RPMI7951 (cell line): ENCODE results near the gene CDK8. TPM values are rescaled to one million over a fixed set of nuclear protein-coding genes. Genes with fewer than 3 reads are reported as not detected.
A peak's percentile ranks its signal among the peaks of the same experiment; 100 is the strongest.
"Not testable (repeated sequence)": the region's sequence is repeated elsewhere in the genome, so short reads cannot be mapped to it uniquely, and the experiment has no call there.

Experiments used
- DNase-seq: peaks from one replicate; pipeline ENCODE4 v3.0.0-alpha.2; 2012; ENCODE audit warnings: low read depth
- total RNA-seq: library from RNA; depleted of rRNA; stranded (reverse); fragments of >200 nt; shearing (Covaris generic); gene quantifications from 2 replicates; pipeline ENCODE4 v1.2.3, GENCODE V29; 2014

The CDK8 gene
- total RNA-seq, 1 experiment from 2014 or later, result 18.9 TPM

GRCh38 chr13:26253262-26253786 is 605 bp upstream of the CDK8 start:
- peak; percentile 1 for DNase-seq

GRCh38 chr13:26254583-26255111 is 718 bp downstream of the CDK8 start:
- DNase-seq, result peak; percentile 33

GRCh38 chr13:26255115-26255514 is 1.2 kb downstream of the CDK8 start:
- no peak for DNase-seq

- DNase-seq, result peak; percentile 3
These were observed 1.9 kb downstream of the CDK8 start for GRCh38 chr13:26255691-26256277.

- DNase-seq, result no peak
These were observed 3.1 kb downstream of the CDK8 start for GRCh38 chr13:26257049-26257448.

- DNase-seq, result no peak
These were observed 5.7 kb downstream of the CDK8 start for GRCh38 chr13:26259634-26260033.

- DNase-seq, result no peak
These were observed 8.2 kb downstream of the CDK8 start for GRCh38 chr13:26262156-26262555.

GRCh38 chr13:26266311-26266710 is 12.4 kb downstream of the CDK8 start:
- DNase-seq, result no peak

GRCh38 chr13:26270707-26271106 is 16.8 kb downstream of the CDK8 start:
- no peak for DNase-seq

GRCh38 chr13:26272621-26273020 is 18.7 kb downstream of the CDK8 start:
- DNase-seq, result no peak

GRCh38 chr13:26280295-26280694 is 26.4 kb downstream of the CDK8 start:
- peak; percentile 46 for DNase-seq

GRCh38 chr13:26280822-26281221 is 26.9 kb downstream of the CDK8 start:
- no peak for DNase-seq

GRCh38 chr13:26285911-26286310 is 32.0 kb downstream of the CDK8 start:
- not testable (repeated sequence) for DNase-seq

GRCh38 chr13:26288838-26289237 is 34.9 kb downstream of the CDK8 start:
- DNase-seq, result not testable (repeated sequence)

GRCh38 chr13:26295812-26296211 is 41.9 kb downstream of the CDK8 start:
- DNase-seq, result no peak

- no peak for DNase-seq
These were observed 45.3 kb downstream of the CDK8 start for GRCh38 chr13:26299168-26299750.

GRCh38 chr13:26300140-26300539 is 46.2 kb downstream of the CDK8 start:
- peak; percentile 50 for DNase-seq

- no peak for DNase-seq
These were observed 51.7 kb downstream of the CDK8 start for GRCh38 chr13:26305676-26306075.

GRCh38 chr13:26307701-26308100 is 53.8 kb downstream of the CDK8 start:
- DNase-seq, result no peak

- DNase-seq, result no peak
These were observed 54.3 kb downstream of the CDK8 start for GRCh38 chr13:26308250-26308649.

- DNase-seq, result no peak
These were observed 54.9 kb downstream of the CDK8 start for GRCh38 chr13:26308836-26309235.

GRCh38 chr13:26310003-26310402 is 56.1 kb downstream of the CDK8 start:
- no peak for DNase-seq

- no peak for DNase-seq
These were observed 56.5 kb downstream of the CDK8 start for GRCh38 chr13:26310470-26310869.
